GM23248 (cell line): ENCODE results near the gene GMPPA.

ENCODE experiments used
- EZH2 ChIP-seq: fragments of 200-600 bp; sonication (generic); IDR thresholded peaks from 2 replicates; pipeline ENCODE4 v1.6.1; 2018; ENCODE audit warnings: antibody characterized with exemption, mild to moderate bottlenecking; ENCODE audit not compliant: insufficient read depth, poor library complexity, severe bottlenecking
- EZH2phosphoT487 ChIP-seq: fragments of 200-600 bp; sonication (generic); IDR thresholded peaks from 2 replicates; pipeline ENCODE4 v1.6.1; 2018; ENCODE audit warnings: antibody characterized with exemption, moderate library complexity, mild to moderate bottlenecking, low read depth; ENCODE audit not compliant: insufficient read depth

DNA sequence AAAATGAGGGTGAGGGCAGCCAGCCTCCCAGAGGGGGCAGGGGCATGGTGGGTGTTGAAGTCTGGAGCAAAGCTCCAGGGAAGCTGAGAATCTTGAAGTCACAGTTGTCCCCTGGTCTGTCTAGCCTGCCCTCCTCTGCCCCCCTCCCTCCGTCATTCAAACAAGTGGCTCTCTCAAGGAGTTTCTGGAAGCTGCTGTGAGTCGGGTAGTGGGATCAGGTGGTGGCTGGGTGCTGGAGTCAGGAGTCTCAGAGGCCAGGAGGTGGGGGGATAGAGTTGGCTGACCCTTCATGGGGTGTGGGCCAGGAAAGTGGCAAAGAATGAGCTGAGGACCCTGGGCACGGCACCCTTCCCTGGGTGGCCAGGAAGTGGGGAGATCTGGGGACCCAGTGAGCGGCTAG is 15.1 kb downstream of the GMPPA start:
- no peak for TF ChIP-seq EZH2
- TF ChIP-seq EZH2phosphoT487: no peak
